HG02852 (cell line): ENCODE data around the gene IL3.
"Not testable (repeated sequence)": the region's sequence is repeated elsewhere in the genome, so short reads cannot be mapped to it uniquely, and the experiment has no call there.

Source experiments
- ATAC-seq: cut with Tn5 transposase; IDR thresholded peaks from one replicate; pipeline ENCODE4 v1.9.1; 2021; ENCODE audit warnings: mild to moderate bottlenecking, moderate library complexity; ENCODE audit not compliant: unreplicated experiment

The IL3 gene

DNA sequence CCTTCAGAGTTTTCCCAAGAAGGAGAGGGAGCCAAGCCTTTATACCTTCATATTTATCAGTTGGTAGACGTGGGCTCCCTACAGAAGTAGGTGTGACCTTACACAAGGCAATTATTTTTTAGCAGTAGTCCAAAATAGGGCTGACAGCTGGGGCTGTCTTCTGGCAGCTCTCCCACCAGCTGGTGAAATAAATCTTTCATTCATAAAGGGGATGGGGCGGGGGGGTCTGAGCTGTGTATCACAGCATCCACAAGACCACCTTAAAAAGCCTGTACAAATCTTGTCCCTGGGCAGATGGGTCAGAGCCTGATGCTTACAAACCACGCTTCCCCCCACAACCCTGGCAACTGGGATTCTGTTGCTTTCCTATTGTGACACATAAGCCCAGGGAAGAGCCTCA lies 32.8 kb downstream of the IL3 start:
- no peak for ATAC-seq

DNA sequence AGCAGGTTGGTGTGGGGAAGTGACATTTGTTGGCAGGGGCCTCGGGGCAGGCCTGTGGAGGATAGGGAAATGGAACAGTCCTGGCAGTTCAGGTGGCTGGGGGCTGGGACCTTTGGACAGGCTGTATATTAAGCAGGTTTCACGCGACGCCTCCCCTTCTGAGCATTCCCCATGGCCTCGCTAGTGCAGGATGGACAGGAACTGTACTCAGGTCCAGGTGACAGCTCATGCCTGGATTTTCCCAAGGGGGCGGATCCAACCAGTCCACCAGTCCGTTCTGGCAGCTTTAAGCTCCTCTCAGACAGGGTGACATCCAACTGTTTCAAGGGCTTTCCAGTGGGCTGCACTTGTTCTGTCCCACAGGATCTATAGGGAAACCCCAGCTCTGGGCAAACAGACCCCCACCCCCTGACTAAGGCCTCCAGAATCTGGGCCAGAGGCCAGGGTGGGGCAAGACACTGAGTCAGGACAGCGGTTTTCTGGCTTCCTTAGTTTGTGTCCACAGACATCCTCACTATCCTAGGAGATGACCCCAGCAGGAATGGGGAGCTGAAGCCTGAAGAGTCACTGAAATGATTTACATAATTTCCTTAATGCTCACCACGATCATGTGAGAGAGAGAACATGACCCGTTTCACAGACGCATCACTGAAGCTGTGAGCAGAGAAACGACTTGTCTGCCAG lies 34.1 kb downstream of the IL3 start:
- no peak for ATAC-seq

DNA sequence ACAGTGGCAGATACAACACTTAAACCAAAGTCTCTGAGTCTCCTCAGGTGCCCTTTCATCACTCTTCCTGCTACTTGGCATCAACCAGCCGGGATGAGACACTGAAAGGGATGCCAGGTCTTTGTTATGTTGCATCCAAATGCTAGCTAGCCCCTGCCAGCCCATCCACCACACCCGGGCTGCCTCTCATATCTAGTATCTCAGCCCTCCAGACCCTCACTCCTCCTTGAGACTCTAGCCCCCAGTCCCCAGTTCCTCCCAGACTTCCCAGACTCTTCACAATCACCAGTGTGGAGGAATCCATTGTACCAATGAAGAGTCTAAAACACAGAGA lies 34.6 kb downstream of the IL3 start:
- ATAC-seq, result no peak

DNA sequence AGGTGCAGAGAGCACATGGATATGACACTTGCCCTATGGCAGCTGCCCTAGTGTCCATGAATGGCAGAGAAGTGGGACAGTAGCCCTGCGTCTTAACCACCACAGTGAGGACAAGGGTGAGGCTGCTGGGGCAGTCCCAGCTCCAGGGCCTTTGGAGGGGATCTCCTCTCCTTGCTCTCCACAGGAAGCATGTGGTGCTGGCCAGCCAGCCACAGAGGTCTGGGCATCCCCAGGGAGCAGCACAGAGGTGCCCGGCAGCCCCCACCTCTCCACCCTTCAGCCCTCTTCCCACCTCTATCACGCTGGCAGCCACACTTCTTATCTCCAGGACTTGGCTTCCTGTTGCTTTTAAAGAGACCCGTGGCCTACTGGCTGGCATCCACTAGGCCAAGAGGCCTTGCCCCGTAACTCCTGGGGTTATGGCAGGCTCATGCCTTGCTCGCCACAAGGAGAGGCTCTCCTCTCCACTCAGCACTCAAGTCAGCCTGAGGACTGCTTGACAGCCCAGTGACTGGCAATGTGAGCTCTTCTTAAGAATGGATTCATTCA lies 35.0 kb downstream of the IL3 start:
- ATAC-seq, result no peak

DNA sequence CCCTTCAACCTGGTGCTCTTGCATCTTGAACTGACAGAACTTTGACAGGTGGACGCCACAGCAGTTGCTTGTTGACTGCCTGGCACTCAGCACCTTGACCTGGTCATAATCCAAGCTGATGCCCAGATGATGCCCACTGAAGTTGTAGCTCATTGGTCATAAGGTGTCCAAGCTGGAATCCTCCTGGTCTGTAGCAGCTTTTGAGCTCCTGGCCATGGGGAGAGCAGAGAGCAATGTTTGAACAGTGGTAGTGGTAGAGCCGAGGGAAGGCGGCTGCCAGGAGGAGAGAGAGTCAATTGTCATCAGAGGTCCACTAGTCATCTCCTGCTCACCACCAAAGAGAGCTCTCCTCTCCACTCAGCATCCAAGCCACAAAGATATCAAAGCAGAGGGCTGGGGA lies 36.4 kb downstream of the IL3 start:
- no peak for ATAC-seq

DNA sequence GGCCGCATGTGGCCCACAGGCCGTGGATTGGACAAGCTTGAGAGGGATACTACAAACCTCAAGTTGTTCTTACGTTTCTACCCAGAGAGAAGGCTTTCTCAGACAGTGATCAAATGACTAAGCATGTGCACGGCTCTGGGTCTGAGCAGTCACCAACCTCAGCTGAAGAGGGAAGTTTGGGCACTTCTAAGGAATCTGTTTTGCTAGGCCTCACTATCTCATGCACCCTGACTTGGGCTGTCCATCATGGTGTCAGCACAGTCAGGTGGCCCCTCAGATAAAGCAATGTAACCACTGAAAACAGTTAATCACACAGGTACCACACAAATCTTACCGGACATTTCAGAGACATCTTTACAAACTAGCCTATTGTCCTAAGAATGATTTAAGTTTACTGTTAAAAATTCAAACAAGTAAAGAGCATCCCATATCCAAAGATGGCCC lies 37.7 kb downstream of the IL3 start:
- ATAC-seq, result peak; percentile 35

DNA sequence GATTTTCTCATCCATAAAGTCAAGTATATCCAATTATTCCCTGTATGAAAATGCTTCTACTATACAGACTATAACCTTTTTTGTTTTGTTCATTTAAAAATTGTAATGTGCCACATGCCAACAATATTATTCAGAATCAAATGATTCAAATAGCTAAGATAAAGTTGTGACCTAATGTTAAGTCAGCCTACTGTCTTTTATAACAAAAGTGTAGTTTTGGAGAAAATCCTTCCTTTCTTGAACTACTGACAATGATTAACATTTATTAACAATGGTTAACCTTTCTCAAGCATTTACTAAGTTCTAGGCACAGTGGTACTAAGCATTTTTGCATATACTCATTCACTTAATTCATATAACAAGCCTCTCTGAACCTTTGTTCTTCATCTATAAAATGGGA lies 38.2 kb downstream of the IL3 start:
- no peak for ATAC-seq

DNA sequence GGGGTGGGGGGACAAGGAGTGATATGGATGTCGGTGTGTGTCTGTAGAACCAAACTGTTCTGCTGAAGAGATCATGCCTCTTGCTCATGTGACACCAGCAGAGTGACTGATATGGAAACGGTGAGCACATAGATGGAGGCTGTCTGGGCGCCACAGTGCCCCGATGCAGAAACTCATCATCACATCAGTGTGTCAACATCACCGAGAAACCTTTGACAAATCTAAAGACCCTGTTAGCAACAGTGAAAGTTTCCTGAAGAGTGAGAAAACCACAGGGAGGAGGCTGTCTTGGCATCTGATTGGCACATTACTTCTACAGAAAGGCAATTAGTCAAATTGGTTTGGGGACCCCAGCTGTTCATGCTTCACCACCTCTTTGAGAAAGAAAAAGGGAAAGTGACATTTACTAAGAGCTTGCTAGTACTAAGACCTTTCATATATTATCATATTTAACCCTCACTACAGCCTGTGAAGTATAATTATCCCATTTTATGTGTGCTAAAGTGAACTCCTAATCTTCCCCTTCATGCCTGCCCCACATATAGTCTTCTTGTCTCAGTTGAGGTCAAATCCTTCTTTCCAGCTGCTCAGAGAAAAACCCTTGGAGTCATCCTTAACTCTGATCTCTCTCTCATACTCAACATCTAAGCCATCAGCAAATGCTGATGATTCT lies 38.8 kb downstream of the IL3 start:
- no peak for ATAC-seq

DNA sequence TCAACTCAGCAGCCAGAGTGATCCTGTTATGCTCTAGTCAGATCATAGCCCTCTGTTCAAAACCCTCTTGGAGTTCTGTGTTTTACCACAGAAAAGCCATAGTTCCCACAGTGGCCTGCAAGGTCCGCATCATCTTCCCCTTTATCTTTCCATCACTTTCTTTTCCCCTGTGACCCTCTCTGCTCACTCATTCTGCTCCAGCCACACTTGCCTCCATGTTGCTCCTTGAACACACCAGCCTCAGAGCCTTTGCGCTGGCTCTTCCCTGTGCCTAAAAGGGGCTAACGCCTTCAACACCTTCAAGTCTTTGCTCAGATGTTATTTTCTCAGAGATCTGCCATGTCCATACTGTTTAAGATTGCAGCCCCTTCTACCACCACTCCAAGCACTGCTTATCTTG lies 39.5 kb downstream of the IL3 start:
- no peak for ATAC-seq

DNA sequence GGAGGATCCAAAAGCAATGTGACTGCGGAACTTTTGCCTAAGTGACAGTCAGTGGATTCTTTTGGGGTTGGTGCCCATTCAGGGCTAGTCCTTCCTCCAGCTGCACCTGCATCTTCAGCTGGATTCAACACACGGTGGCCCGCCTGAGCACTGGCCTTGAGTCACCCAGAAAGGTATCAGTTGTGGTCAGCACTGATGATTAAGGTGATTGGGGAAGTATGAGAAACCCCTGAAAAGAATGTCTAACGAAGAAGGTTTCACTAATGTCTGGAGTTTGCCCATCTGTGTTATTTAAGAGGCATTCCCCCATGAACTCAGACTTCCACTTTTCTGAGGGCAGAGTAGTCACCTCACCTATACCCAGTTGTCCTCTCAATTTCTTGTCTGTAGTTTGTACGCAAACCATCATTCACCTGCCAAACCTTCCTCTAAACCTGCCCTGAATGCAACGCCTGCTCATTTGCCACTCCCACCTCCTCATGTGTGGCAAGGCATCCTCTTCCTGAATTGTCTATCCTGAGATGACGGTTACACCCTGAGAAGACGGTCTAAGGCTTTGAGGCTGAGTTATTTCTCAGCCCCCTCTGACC lies 40.3 kb downstream of the IL3 start:
- ATAC-seq, result peak; percentile 31

DNA sequence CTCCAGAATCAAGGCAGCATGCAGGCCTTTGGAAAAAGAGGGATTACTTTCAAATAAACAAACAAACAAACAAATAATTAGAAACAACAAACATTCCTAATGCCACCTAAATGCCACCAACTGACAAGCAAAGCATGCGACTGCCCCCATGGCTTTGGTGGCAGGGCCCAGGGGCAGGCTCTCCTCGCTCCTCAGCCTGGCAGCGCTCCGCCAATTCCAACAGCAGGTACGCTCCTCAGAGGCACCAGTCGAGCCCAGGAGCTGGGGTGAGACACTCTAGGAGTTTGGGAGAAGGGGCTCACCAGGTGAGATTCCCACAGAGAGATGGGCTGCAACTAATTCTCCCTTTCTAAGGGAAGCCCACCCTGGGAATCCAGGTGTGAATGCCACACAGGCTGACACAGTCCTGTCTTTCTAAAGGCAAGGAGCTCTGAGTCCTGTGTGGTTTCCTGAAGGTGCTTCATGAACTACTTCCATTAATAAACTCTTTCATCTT lies 41.0 kb downstream of the IL3 start:
- ATAC-seq, result no peak

DNA sequence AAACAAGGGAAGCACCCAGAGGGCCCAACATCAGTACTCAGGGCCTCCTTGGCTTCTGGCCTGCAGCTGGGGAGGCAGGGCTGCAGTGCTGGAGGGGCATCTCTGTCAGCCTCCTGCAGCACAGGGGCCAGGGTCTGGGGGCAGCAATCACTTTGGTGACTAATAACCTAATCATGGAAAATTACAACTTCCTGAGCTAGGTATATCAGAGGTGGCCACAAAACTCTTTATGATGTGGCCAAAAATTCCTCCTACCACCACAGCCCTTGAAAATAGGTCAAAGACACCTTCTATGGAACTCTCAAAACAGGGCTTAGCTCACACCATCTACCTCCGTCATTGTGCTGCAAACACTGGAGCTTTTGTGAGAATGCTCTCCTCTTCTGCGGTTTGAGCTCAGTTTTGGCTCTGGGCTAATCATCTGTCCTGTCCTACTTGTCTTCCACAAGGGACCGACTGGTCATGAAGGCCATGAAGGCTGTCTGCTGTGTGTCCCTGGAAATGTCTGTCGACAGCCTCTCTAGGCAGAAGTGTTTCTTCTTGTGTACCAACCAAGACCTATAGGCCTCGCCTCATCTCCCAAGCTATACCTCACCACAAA lies 41.7 kb downstream of the IL3 start:
- ATAC-seq, result no peak

DNA sequence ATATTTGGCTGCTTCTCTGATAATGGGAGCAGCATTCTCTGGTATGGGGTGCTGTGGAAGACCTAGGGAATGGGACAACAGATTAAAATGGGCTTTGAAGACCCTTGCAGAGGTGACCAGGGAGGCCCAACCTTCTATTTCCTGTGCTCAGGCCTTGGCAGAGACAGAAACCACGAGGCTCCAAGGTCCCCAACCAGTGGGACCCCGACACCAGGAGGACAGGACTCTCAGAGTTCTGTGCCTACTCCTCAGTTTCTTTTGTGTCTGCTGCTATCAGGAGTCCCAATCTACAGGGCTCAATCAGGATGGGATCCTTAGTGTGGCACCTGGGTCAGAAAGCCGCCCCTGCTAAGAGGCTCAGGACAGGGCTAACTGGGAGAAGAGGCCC lies 42.5 kb downstream of the IL3 start:
- no peak for ATAC-seq

DNA sequence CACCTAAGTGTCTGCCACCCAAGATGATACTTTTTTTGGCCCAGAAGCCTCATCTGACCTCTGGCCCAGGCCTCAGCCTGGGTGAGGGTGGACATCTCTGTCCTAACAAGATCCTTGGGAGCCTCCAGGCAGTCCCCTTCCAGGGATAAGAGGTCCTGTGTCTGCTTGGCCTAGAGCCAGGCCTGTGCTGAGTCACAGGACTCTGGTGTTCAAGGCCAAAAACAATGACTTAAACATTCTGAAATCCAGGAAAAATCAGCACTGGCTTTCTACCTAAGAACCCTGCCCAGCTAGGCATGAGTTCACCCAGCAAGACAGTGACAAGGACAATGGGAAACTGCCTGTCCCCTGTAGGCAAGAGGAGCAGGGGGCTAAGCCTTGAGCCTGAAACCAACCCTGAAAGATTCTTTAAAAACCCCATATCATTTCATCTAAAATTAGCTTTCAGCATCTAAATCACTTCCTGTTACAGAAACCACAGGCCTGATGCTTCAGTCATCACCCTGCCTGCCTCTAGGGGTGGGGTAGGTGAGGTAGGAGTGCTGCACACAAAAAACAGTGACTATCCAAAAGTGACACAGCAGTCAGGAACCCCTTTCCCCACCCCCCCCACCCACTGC lies 43.0 kb downstream of the IL3 start:
- ATAC-seq, result peak; percentile 67

DNA sequence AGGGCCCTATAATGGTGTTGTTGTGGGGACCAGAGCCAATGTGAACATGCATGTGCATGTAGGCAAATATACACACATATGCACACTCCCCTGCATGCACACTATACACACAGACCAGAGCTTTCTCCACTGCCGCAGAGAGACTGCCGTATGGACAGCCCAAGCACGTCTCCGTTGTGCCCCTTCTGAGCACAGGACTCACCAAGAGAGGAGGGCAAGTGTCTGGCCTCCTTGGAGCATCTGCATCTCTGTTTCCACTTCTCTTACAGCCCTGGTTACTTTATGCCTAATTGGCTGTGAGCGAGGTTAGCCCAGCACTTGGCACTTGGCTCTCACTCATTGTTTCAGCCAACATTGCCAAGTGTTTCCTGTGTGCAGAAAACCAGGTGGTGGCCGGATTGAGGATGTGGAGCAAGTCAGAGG lies 43.5 kb downstream of the IL3 start:
- ATAC-seq, result peak; percentile 11

DNA sequence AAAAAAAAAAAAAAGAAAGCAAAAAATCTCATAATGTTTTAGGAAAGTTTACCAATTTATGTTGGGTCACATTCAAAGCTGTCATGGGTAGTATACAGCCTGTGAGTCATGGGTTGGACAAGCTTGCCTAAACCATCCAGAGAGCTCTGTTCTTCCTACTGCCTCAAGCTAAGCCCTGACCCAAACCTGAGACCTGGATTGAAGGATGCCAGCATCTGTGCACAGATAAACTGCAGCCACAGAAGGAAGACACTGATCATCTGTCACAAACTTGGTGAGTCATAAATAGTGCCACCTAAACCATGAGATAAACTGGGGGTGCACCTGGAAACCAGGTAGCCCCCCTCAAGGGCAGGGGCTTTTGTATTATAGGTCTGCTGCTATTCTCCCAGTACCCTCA lies 44.1 kb downstream of the IL3 start:
- ATAC-seq, result no peak

DNA sequence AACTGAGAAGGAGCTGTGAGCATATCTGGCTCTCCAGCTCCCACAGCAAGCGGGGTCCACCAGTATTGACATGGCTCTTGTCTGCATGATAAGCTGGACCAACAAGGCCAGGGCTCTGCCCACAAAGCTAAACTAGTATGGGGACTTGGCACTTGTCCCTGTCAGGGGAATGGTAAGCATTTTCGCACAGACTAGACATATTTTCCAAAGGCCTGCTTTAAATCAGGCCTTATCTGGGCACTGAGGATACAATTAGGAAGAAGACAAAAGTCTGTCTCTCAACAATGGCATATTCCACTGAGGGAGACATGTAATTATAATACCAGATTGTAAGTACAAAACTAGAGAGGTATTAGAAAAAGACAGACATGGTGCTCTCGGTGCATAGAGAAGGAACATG lies 45.2 kb downstream of the IL3 start:
- ATAC-seq, result no peak

DNA sequence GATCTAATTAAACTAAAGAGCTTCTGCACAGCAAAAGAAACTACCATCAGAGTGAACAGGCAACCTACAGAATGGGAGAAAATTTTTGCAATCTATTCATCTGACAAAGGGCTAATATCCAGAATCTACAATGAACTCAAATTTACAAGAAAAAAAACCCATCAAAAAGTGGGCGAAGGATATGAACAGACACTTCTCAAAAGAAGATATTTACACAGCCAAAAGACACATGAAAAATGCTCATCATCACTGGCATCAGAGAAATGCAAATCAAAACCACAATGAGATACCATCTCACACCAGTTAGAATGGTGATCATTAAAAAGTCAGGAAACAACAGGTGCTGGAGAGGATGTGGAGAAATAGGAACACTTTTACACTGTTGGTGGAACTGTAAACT lies 48.0 kb downstream of the IL3 start:
- not testable (repeated sequence) for ATAC-seq

DNA sequence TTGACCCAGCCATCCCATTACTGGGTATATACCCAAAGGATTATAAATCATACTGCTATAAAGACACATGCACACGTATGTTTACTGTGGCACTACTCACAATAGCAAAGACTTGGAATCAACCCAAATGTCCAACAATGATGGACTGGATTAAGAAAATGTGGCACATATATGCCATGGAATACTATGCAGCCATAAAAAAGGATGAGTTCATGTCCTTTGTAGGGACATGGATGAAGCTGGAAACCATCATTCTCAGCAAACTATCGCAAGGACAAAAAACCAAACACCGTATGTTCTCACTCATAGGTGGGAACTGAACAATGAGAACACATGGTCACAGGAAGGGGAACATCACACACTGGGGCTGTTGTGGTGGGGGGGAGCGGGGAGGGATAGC lies 48.5 kb downstream of the IL3 start:
- ATAC-seq, result not testable (repeated sequence)

DNA sequence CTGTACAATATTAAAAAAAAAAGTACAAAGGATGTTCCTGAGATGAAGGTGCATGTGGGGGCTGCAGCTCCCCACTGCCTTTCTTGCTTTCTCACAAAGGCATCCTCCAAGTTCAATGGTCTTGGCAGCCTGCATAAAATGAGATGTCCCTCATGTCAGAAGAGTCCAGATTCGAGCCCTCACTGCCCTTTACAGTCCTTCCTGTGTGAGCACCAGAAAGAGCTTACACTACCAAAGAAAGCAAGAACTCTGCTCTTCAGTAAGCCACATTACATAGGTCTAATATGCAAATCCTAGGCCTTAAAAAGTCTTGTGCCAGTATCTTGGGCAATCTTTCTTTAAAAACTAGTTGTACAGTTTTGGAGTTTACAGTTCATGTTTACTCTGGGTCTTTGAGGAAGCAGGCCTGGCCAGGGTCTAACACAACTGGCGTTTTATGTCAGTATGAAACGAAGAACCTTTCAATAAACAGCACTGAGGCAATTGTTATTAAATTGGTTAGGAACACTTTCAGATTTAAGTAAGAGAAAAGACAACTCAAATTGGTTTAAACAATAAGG lies 49.1 kb downstream of the IL3 start:
- ATAC-seq, result no peak

DNA sequence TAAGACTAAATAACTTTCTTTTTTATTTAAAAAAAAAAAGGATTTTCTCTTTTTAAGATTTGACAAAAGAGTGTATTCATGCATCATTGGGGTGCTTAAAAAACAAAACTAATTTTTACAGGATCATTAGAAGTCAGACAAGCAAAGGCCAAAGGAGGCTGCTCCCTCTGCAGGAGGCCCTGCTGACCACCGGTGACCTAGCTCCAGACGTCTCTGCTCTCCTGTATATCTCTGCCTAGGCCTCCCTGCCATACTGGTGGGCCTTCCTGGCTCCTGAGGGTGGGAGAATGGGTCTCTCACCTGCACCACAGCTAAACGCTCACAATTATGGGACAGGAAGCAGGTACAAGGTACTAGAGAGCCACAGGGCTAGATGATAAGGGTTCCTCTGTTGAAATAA lies 49.7 kb downstream of the IL3 start:
- no peak for ATAC-seq
